HL-60 (cell line): ENCODE results near the gene PORCN.

Experiments
- DNase-seq, 2 experiments: peaks; one replicate each; pipeline ENCODE4 v3.0.0-alpha.2; 2010 to 2020; ENCODE audit warnings: low read depth in 1 of 2, low spot score in 1 of 2
- H3K27ac ChIP-seq: fragments of 250-450 bp; sonication (Bioruptor Pico); replicated peaks from 2 replicates; pipeline ENCODE4 v1.5.1; 2020; ENCODE audit warnings: mild to moderate bottlenecking, moderate library complexity
- H3K27me3 ChIP-seq: fragments of 250-450 bp; sonication (Bioruptor Pico); 2 replicates; pipeline ENCODE4 v1.5.1; 2021; ENCODE audit warnings: mild to moderate bottlenecking, moderate library complexity; ENCODE audit not compliant: insufficient read depth, poor library complexity, severe bottlenecking
- H3K4me3 ChIP-seq: replicated peaks from 2 replicates; pipeline ENCODE4 v1.5.1; 2011; ENCODE audit warnings: mild to moderate bottlenecking, control low read depth, low read length; ENCODE audit not compliant: insufficient read depth
- GABPA ChIP-seq: IDR thresholded peaks from 2 replicates; pipeline ENCODE4 v1.6.1; 2012; ENCODE audit warnings: low read depth
- POLR2AphosphoS5 ChIP-seq: IDR thresholded peaks from 2 replicates; pipeline ENCODE4 v1.6.1; 2012; ENCODE audit warnings: low read depth
- REST ChIP-seq: IDR thresholded peaks from 2 replicates; pipeline ENCODE4 v1.6.1; 2012; ENCODE audit warnings: low read depth; ENCODE audit not compliant: insufficient replicate concordance
- SPI1 ChIP-seq: IDR thresholded peaks from 2 replicates; pipeline ENCODE4 v1.6.1; 2012; ENCODE audit warnings: low read depth, mild to moderate bottlenecking, borderline replicate concordance
- TF ChIP-seq, protein P1 (sequence below): IDR thresholded peaks from one replicate; pipeline ENCODE4 v1.5.1; 2011; ENCODE audit warnings: low read length, control low read depth, inconsistent platforms; ENCODE audit not compliant: insufficient read depth

Gene PORCN

DNA sequence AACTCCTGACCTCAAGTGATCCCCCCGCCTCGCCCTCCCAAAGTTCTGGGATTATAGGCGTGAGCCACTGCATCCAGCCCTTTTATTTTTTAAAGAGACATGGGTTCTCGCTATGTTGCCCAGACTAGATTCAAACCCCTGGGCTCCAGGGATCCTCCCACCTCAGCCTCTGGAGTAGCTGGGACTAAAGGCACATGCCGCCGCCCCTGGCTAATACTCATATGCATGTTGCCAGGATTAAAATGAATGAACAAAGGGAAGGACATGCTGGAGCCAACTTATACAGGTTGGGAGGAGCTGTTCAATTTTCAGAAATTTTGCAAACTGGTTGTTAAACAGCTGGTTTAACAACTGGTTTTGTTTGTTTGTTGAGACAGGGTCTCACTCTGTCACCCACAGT is 34.2 kb upstream of the PORCN start:
- TF ChIP-seq, protein P1, sequence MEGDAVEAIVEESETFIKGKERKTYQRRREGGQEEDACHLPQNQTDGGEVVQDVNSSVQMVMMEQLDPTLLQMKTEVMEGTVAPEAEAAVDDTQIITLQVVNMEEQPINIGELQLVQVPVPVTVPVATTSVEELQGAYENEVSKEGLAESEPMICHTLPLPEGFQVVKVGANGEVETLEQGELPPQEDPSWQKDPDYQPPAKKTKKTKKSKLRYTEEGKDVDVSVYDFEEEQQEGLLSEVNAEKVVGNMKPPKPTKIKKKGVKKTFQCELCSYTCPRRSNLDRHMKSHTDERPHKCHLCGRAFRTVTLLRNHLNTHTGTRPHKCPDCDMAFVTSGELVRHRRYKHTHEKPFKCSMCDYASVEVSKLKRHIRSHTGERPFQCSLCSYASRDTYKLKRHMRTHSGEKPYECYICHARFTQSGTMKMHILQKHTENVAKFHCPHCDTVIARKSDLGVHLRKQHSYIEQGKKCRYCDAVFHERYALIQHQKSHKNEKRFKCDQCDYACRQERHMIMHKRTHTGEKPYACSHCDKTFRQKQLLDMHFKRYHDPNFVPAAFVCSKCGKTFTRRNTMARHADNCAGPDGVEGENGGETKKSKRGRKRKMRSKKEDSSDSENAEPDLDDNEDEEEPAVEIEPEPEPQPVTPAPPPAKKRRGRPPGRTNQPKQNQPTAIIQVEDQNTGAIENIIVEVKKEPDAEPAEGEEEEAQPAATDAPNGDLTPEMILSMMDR: no peak
- TF ChIP-seq SPI1 (no peak), POLR2AphosphoS5 (no peak)
- Histone ChIP-seq H3K27me3 (no peaks in the 10 kb centered on the region), H3K27ac (peak overlapping the region; percentile 87), H3K4me3 (no peak overlapping the region)
- DNase-seq: no peak

- DNase-seq: no peak
- TF ChIP-seq SPI1 (no peak), POLR2AphosphoS5 (no peak), GABPA (no peak), REST (no peak)
- TF ChIP-seq, protein P1: no peak
- Histone ChIP-seq H3K27me3 (no peaks in the 10 kb centered on the region), H3K4me3 (peak overlapping the region; percentile 86), H3K27ac (peak overlapping the region; percentile 87)
These were observed 33.5 kb upstream of the PORCN start for GRCh38 chrX:48475296-48475695.

GRCh38 chrX:48475774-48476577 is 32.8 kb upstream of the PORCN start, which contains the start of gene FTSJ1:
Gene FTSJ1, plus strand, starts transcription at chrX:48476199. Its CDS starts 1,849 bp downstream, at chrX:48478048.
- Histone ChIP-seq H3K27me3 (no peaks in the 10 kb centered on the region), H3K27ac (peak within 1 kb of the TSS; percentile 87), H3K4me3 (peak within 1 kb of the TSS; percentile 86)
- peak; percentile 90 to 93 for DNase-seq
- peak; percentile 59 for TF ChIP-seq POLR2AphosphoS5
- TF ChIP-seq, protein P1: no peak
- no peak for TF ChIP-seq SPI1
- TF ChIP-seq REST: no peak
- 0 out of 2 replicates have a peak, but pooled peaks have one; percentile 23 for TF ChIP-seq GABPA

GRCh38 chrX:48476919-48477318 is 31.9 kb upstream of the PORCN start:
- Histone ChIP-seq H3K4me3 (peak overlapping the region; percentile 86), H3K27me3 (no peaks in the 10 kb centered on the region), H3K27ac (no peak overlapping the region)
- DNase-seq: no peak
- TF ChIP-seq, protein P1: no peak
- TF ChIP-seq POLR2AphosphoS5 (no peak), SPI1 (peak; percentile 17; the same call in 1 of the 2 replicates), REST (no peak)
